ENCODE results near the gene RNASE4. TPM values are rescaled to one million over a fixed set of nuclear protein-coding genes. Genes with fewer than 3 reads are reported as not detected.

The RNASE4 gene
- total RNA-seq, 1 donor from 2014 or later, result 6.3 TPM

DNA sequence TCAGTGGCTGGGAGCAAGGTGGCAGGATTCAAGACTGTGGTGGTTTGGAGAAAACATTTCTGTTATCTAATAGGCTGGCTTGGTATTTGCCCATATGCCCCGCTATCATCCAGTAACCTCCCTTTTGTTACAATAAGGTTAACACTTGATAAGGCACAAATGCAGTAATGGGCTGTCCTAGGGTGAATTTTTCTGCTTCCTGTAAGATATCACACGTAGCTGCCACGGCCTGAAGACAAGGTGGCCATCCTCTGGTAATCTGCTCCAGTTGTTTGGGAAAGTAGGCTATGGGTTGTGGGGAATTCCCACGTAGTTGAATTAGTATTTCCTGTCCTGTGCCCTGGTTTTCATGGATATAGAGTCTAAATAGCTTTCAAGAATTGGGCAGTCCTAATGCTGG, 27.3 kb downstream of the RNASE4 start:
- no peak for DNase-seq (ENCODE audit: low read depth)
- H3K9me3 ChIP-seq (ENCODE audit: insufficient read depth, low read depth, low read length), result peaks cover under 1% of the 10 kb centered on the region
- H3K4me2 ChIP-seq (ENCODE audit: low read length), result no peak overlapping the region
- H3K27me3 ChIP-seq (ENCODE audit: insufficient read depth, low read length), result no peaks in the 10 kb centered on the region
- H3K9ac ChIP-seq (ENCODE audit: low read length), result no peak overlapping the region
- no peak overlapping the region for H3K4me3 ChIP-seq (ENCODE audit: insufficient read depth, low read depth, low read length)
- H3K4me1 ChIP-seq (ENCODE audit: insufficient read depth, low read length), result no peaks in the 10 kb centered on the region
- no peak for FAIRE-seq
- Mint-ChIP-seq H3K9me3 (ENCODE audit: unreplicated experiment) (peaks cover 5% of the 10 kb centered on the region), H3K4me3 (ENCODE audit: unreplicated experiment) (no peak overlapping the region), H3K4me1 (ENCODE audit: low read depth, unreplicated experiment) (peaks cover 11% of the 10 kb centered on the region), H3K27ac (ENCODE audit: unreplicated experiment) (no peak overlapping the region), H3K27me3 (ENCODE audit: low read depth, unreplicated experiment) (no peaks in the 10 kb centered on the region), H3K36me3 (ENCODE audit: low read depth, unreplicated experiment) (peaks cover 2% of the 10 kb centered on the region)
- no peak overlapping the region for H2AFZ ChIP-seq (ENCODE audit: low read depth, low read length)
- no peaks in the 10 kb centered on the region for H3K36me3 ChIP-seq (ENCODE audit: insufficient read depth, low read length)
- TF ChIP-seq, protein P1, sequence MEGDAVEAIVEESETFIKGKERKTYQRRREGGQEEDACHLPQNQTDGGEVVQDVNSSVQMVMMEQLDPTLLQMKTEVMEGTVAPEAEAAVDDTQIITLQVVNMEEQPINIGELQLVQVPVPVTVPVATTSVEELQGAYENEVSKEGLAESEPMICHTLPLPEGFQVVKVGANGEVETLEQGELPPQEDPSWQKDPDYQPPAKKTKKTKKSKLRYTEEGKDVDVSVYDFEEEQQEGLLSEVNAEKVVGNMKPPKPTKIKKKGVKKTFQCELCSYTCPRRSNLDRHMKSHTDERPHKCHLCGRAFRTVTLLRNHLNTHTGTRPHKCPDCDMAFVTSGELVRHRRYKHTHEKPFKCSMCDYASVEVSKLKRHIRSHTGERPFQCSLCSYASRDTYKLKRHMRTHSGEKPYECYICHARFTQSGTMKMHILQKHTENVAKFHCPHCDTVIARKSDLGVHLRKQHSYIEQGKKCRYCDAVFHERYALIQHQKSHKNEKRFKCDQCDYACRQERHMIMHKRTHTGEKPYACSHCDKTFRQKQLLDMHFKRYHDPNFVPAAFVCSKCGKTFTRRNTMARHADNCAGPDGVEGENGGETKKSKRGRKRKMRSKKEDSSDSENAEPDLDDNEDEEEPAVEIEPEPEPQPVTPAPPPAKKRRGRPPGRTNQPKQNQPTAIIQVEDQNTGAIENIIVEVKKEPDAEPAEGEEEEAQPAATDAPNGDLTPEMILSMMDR (IDR thresholded peaks at IDR 0.05; ENCODE audit: insufficient read depth, low read depth, low read length), result no peak
- H3K27ac ChIP-seq (ENCODE audit: low read depth, low read length), result no peak overlapping the region
- no peaks in the 10 kb centered on the region for H3K79me2 ChIP-seq (ENCODE audit: insufficient read depth, low read length)
- H4K20me1 ChIP-seq (ENCODE audit: insufficient read depth, low read length), result no peaks in the 10 kb centered on the region

DNA sequence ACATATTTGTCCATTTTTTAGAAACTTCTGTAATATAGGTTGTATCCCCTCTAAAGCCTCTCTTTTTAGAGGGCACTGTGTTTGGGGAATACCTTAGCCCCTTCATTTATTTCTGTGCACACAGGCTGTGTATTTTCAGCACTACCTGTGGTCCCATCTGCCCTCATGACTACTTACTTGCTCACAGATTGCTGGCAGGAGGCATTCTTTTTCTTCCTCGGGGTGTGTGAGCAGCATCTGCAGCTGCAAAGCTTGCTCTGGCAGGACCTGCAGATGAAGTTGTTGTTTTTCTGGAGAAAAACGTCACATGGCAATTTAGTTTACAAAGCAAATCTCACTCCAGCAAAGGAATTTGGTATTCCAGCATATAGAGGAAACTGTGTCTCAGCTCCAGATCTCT, 28.5 kb downstream of the RNASE4 start:
- Mint-ChIP-seq H3K36me3 (ENCODE audit: low read depth, unreplicated experiment) (peaks cover 2% of the 10 kb centered on the region), H3K27me3 (ENCODE audit: low read depth, unreplicated experiment) (peaks cover 2% of the 10 kb centered on the region), H3K27ac (ENCODE audit: unreplicated experiment) (no peak overlapping the region), H3K4me3 (ENCODE audit: unreplicated experiment) (no peak overlapping the region), H3K4me1 (ENCODE audit: low read depth, unreplicated experiment) (peaks cover 11% of the 10 kb centered on the region), H3K9me3 (ENCODE audit: unreplicated experiment) (peaks cover 8% of the 10 kb centered on the region)
- Histone ChIP-seq H2AFZ (ENCODE audit: low read depth, low read length) (no peak overlapping the region), H3K79me2 (ENCODE audit: insufficient read depth, low read length) (no peaks in the 10 kb centered on the region), H3K27me3 (ENCODE audit: insufficient read depth, low read length) (no peaks in the 10 kb centered on the region), H3K4me1 (ENCODE audit: insufficient read depth, low read length) (no peaks in the 10 kb centered on the region), H3K27ac (ENCODE audit: low read depth, low read length) (no peak overlapping the region), H3K9me3 (ENCODE audit: insufficient read depth, low read depth, low read length) (peaks cover 3% of the 10 kb centered on the region), H3K4me2 (ENCODE audit: low read length) (no peak overlapping the region), H4K20me1 (ENCODE audit: insufficient read depth, low read length) (no peaks in the 10 kb centered on the region), H3K36me3 (ENCODE audit: insufficient read depth, low read length) (no peaks in the 10 kb centered on the region), H3K4me3 (ENCODE audit: insufficient read depth, low read depth, low read length) (no peak overlapping the region), H3K9ac (ENCODE audit: low read length) (no peak overlapping the region)
- TF ChIP-seq, protein P1 (IDR thresholded peaks at IDR 0.05; ENCODE audit: insufficient read depth, low read depth, low read length), result no peak
- no peak for TF ChIP-seq EZH2 (IDR thresholded peaks at IDR 0.05; ENCODE audit: insufficient read depth, low read length)
- FAIRE-seq (no peak), DNase-seq (ENCODE audit: low read depth) (no peak)

DNA sequence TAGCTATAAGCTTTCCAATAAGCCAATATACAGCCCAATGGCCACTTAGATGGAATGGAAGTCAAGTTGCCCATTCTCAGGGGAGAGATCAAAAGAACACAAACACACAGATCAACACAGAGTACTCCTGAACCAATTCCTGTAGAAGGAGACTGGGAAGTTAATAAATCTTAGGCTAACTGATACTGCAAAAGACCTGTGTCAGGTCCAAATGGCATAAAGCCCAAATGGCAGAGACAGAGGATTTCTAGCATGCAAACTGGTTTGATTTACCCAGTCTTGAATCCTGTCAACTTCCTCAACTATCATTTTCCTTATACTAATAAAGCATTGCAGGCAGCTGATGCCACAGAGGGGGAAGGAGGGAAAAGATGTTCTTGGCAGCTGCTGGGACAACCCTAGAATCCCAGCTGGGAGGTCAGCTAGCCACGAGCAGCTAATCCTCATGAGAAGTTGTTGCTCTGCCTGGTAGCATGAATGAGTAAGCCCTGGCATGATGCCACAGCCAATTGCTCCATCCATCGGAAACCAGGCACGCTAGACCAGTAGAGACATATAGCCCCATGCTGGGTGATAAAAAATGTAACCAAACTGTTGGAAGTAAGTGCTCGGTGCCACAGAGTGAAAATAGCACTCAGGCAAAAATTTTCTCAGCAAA, 30.4 kb downstream of the RNASE4 start:
- H3K9me3 Mint-ChIP-seq (ENCODE audit: unreplicated experiment), result peaks cover 8% of the 10 kb centered on the region
- no peak overlapping the region for H3K4me3 Mint-ChIP-seq (ENCODE audit: unreplicated experiment)
- peaks cover 2% of the 10 kb centered on the region for H3K36me3 Mint-ChIP-seq (ENCODE audit: low read depth, unreplicated experiment)
- Histone ChIP-seq H3K9ac (ENCODE audit: low read length) (no peak overlapping the region), H3K27ac (ENCODE audit: low read depth, low read length) (no peak overlapping the region), H3K36me3 (ENCODE audit: insufficient read depth, low read length) (no peaks in the 10 kb centered on the region), H3K4me2 (ENCODE audit: low read length) (no peak overlapping the region), H4K20me1 (ENCODE audit: insufficient read depth, low read length) (no peaks in the 10 kb centered on the region), H2AFZ (ENCODE audit: low read depth, low read length) (no peak overlapping the region), H3K79me2 (ENCODE audit: insufficient read depth, low read length) (no peaks in the 10 kb centered on the region), H3K4me3 (ENCODE audit: insufficient read depth, low read depth, low read length) (no peak overlapping the region), H3K4me1 (ENCODE audit: insufficient read depth, low read length) (no peaks in the 10 kb centered on the region), H3K27me3 (ENCODE audit: insufficient read depth, low read length) (no peaks in the 10 kb centered on the region), H3K9me3 (ENCODE audit: insufficient read depth, low read depth, low read length) (peaks cover 3% of the 10 kb centered on the region)
- no peak overlapping the region for H3K27ac Mint-ChIP-seq (ENCODE audit: unreplicated experiment)
- H3K4me1 Mint-ChIP-seq (ENCODE audit: low read depth, unreplicated experiment), result peaks cover 11% of the 10 kb centered on the region
- no peak for FAIRE-seq
- DNase-seq (ENCODE audit: low read depth), result no peak
- peaks cover 2% of the 10 kb centered on the region for H3K27me3 Mint-ChIP-seq (ENCODE audit: low read depth, unreplicated experiment)
- TF ChIP-seq, protein P1 (IDR thresholded peaks at IDR 0.05; ENCODE audit: insufficient read depth, low read depth, low read length), result no peak
- TF ChIP-seq EZH2 (IDR thresholded peaks at IDR 0.05; ENCODE audit: insufficient read depth, low read length), result no peak

Measured in astrocyte (in vitro differentiated cells and primary cell).